SU-DHL-6 (cell line): Measurements from ENCODE around the gene MSX1.

Experiments used
- H2AFZ ChIP-seq: fragments of 200-600 bp; sonication (generic); 2 replicates; pipeline ENCODE4 v1.6.1; 2014; ENCODE audit warnings: low read depth, mild to moderate bottlenecking, moderate library complexity, mixed read lengths, antibody characterized with exemption, low read length; ENCODE audit not compliant: severe bottlenecking
- H3F3A ChIP-seq: fragments of 200-600 bp; shearing (Covaris generic); 2 replicates; pipeline ENCODE4 v1.6.0; 2016; ENCODE audit warnings: antibody characterized with exemption, mild to moderate bottlenecking; ENCODE audit not compliant: insufficient read depth
- H3K27ac ChIP-seq: fragments of 200-600 bp; sonication (generic); 2 replicates; pipeline ENCODE4 v1.5.1; 2016; ENCODE audit warnings: low read depth, mild to moderate bottlenecking, low read length, moderate library complexity, mixed read lengths
- H3K27me3 ChIP-seq: fragments of 200-600 bp; sonication (generic), shearing (Covaris generic); 2 replicates; pipeline ENCODE4 v1.6.0; 2014; ENCODE audit warnings: mild to moderate bottlenecking, low read length
- H3K36me3 ChIP-seq: fragments of 200-600 bp; sonication (generic); 2 replicates; pipeline ENCODE4 v1.6.1; 2014; ENCODE audit warnings: mild to moderate bottlenecking, low read length, mixed read lengths
- H3K4me2 ChIP-seq: fragments of 300-600, 200-600 bp; shearing (Covaris generic), sonication (generic); 2 replicates; pipeline ENCODE4 v1.6.0; 2014; ENCODE audit warnings: low read length, low read depth, mild to moderate bottlenecking; ENCODE audit not compliant: poor library complexity, severe bottlenecking
- H3K4me3 ChIP-seq: fragments of 200-600 bp; sonication (generic); 2 replicates; pipeline ENCODE4 v1.5.1; 2014; ENCODE audit warnings: antibody characterized with exemption, low read length, mild to moderate bottlenecking, mixed read lengths; ENCODE audit not compliant: insufficient read depth, poor library complexity, severe bottlenecking
- H3K79me2 ChIP-seq: fragments of 200-600 bp; sonication (generic); 2 replicates; pipeline ENCODE4 v1.6.1; 2014; ENCODE audit warnings: mild to moderate bottlenecking, low read length, moderate library complexity; ENCODE audit not compliant: insufficient read depth
- H3K9ac ChIP-seq: fragments of 200-600 bp; sonication (generic); 2 replicates; pipeline ENCODE4 v1.7.0; 2014; ENCODE audit warnings: mild to moderate bottlenecking, low read length
- H3K9me2 ChIP-seq: fragments of 200-600 bp; sonication (generic); replicated peaks from 2 replicates; pipeline ENCODE4 v1.6.1; 2014; ENCODE audit warnings: low read length; ENCODE audit not compliant: insufficient read depth
- H3K9me3 ChIP-seq: fragments of 200-600 bp; sonication (generic); 2 replicates; pipeline ENCODE4 v1.6.1; 2014; ENCODE audit warnings: low read length, mixed read lengths; ENCODE audit not compliant: insufficient read depth
- H4K20me1 ChIP-seq: fragments of 200-600 bp; sonication (generic); 2 replicates; pipeline ENCODE4 v1.6.1; 2014; ENCODE audit warnings: low read depth, mild to moderate bottlenecking, antibody characterized with exemption, low read length, moderate library complexity, mixed read lengths
- CTCF ChIP-seq: fragments of 200-600 bp; sonication (generic); IDR thresholded peaks from one replicate; pipeline ENCODE4 v1.5.1; 2017; ENCODE audit warnings: antibody characterized with exemption, mild to moderate bottlenecking, low read length, moderate library complexity; ENCODE audit not compliant: insufficient read depth, poor library complexity, severe bottlenecking
- EZH2phosphoT487 ChIP-seq: fragments of 200-600 bp; sonication (generic), shearing (Covaris generic); conservative IDR thresholded peaks from 2 replicates; pipeline ENCODE4 v1.6.1; 2018; ENCODE audit warnings: mild to moderate bottlenecking, antibody characterized with exemption, low read length, moderate library complexity, mixed read lengths

The MSX1 gene

GRCh38 chr4:4874254-4874653 is 14.8 kb downstream of the MSX1 start:
- Histone ChIP-seq H3K79me2 (no peaks in the 10 kb centered on the region), H3K4me2 (no peak overlapping the region), H3K4me3 (no peak overlapping the region), H3K27me3 (no peaks in the 10 kb centered on the region), H3K9ac (no peak overlapping the region), H2AFZ (no peak overlapping the region), H4K20me1 (no peaks in the 10 kb centered on the region), H3K9me2 (no peaks in the 10 kb centered on the region), H3K27ac (no peak overlapping the region), H3K9me3 (no peaks in the 10 kb centered on the region), H3K36me3 (no peaks in the 10 kb centered on the region), H3F3A (no peaks in the 10 kb centered on the region)
- TF ChIP-seq EZH2phosphoT487, result no peak
- no peak for TF ChIP-seq CTCF

- Histone ChIP-seq H3K9ac (no peak overlapping the region), H4K20me1 (no peaks in the 10 kb centered on the region), H3K27me3 (no peaks in the 10 kb centered on the region)
These were observed 15.7 kb downstream of the MSX1 start for GRCh38 chr4:4875147-4875546.

GRCh38 chr4:4875611-4876010 is 16.1 kb downstream of the MSX1 start:
- Histone ChIP-seq H3K9me3 (no peaks in the 10 kb centered on the region), H3F3A (no peaks in the 10 kb centered on the region), H3K79me2 (no peaks in the 10 kb centered on the region), H4K20me1 (no peaks in the 10 kb centered on the region), H3K9me2 (no peaks in the 10 kb centered on the region), H3K36me3 (no peaks in the 10 kb centered on the region), H3K4me3 (no peak overlapping the region), H3K27ac (no peak overlapping the region), H3K27me3 (no peaks in the 10 kb centered on the region), H2AFZ (no peak overlapping the region), H3K4me2 (no peak overlapping the region), H3K9ac (no peak overlapping the region)
- no peak for TF ChIP-seq CTCF
- TF ChIP-seq EZH2phosphoT487, result no peak

More at GRCh38 chr4:4875147-4875546, 15.7 kb downstream of the MSX1 start:
- no peaks in the 10 kb centered on the region for H3F3A ChIP-seq
- H3K9me3 ChIP-seq, result no peaks in the 10 kb centered on the region
- no peaks in the 10 kb centered on the region for H3K36me3 ChIP-seq
- H3K27ac ChIP-seq, result no peak overlapping the region
- no peak overlapping the region for H2AFZ ChIP-seq
- H3K9me2 ChIP-seq, result no peaks in the 10 kb centered on the region
- H3K4me2 ChIP-seq, result no peak overlapping the region
- no peak overlapping the region for H3K4me3 ChIP-seq
- no peaks in the 10 kb centered on the region for H3K79me2 ChIP-seq
- TF ChIP-seq CTCF, result no peak
- no peak for TF ChIP-seq EZH2phosphoT487
